Posterior vena cava (tissue), 2 donors: ENCODE results near the gene SERINC3. TPM values are rescaled to one million over a fixed set of nuclear protein-coding genes. Genes with fewer than 3 reads are reported as not detected.

ENCODE experiments used
- DNase-seq: peaks from one replicate; pipeline ENCODE4 v3.0.0-alpha.2; 2020; ENCODE audit warnings: low spot score
- intact Hi-C, 2 donors: fragments of 100-400 bp; cut with DNase I; formaldehyde crosslinking; loops; one replicate each; pipeline versions ENCODE4 v1.14.1 to v1.14.2; 2022 to 2023
- total RNA-seq, 2 donors: library from RNA; stranded (reverse); fragmentation: NEBNext Ultra II Directional; extraction: Animal tissue kit (Norgen Biotek cat#: 25700); gene quantifications; one replicate each; pipeline ENCODE4 v1.2.1, GENCODE V29; 2021
- donor health status: DM: yes; HTN: yes; CAD: no.
- donor health status: DM: yes; HTN: yes; CAD: no.

The SERINC3 gene
- total RNA-seq, 2 donors from 2014 or later: 95.0 to 104 TPM

GRCh38 chr20:44450281-44450889, 71.5 kb downstream of the SERINC3 start:
- DNase-seq: no peak
- intact Hi-C loops: no loop called here

GRCh38 chr20:44449864-44450263, 72.0 kb downstream of the SERINC3 start:
- intact Hi-C loops: no loop called here
- DNase-seq: no peak

GRCh38 chr20:44448753-44449546, 72.9 kb downstream of the SERINC3 start:
- DNase-seq: no peak
- intact Hi-C loops: no loop called here

GRCh38 chr20:44447827-44448419, 73.9 kb downstream of the SERINC3 start:
- DNase-seq: no peak
- intact Hi-C loops: no loop called here

Other genes starting within 250 kb of the SERINC3 start
- gene FITM2, start 210.9 kb downstream of the SERINC3 start, total RNA-seq: 10 to 100 TPM in 1 of 2 donors, 1 to 10 TPM in 1; 8.0 to 10.6 TPM
- gene R3HDML, start 185.0 kb downstream of the SERINC3 start, total RNA-seq: not detected
- not detected for gene HNF4A, start 166.4 kb downstream of the SERINC3 start, total RNA-seq
- gene TTPAL, start 46.2 kb downstream of the SERINC3 start, total RNA-seq: 10 to 100 TPM; 11.8 to 14.3 TPM
- gene PKIG, start 60.5 kb upstream of the SERINC3 start, total RNA-seq: 100 to 1,000 TPM; 125 to 246 TPM
- gene ADA, start 129.6 kb upstream of the SERINC3 start, total RNA-seq: 10 to 100 TPM; 11.0 to 17.7 TPM
- 100 to 1,000 TPM; 210 to 342 TPM for gene CCN5, start 193.3 kb upstream of the SERINC3 start, total RNA-seq
- gene KCNK15, start 223.8 kb upstream of the SERINC3 start, total RNA-seq: 1 to 10 TPM; 4.1 to 4.5 TPM